Neutrophil (primary cell): ENCODE measurements around the gene GTSE1.

Experiments
- H3K27ac ChIP-seq: fragments of 200-600 bp; sonication (generic); 2 replicates; pipeline ENCODE4 v1.5.1; 2016; ENCODE audit warnings: mild to moderate bottlenecking, moderate library complexity
- H3K27me3 ChIP-seq: fragments of 200-600 bp; sonication (generic); 2 replicates; pipeline ENCODE4 v1.6.0; 2016; ENCODE audit warnings: mild to moderate bottlenecking
- H3K36me3 ChIP-seq: fragments of 200-600 bp; sonication (generic); 2 replicates; pipeline ENCODE4 v1.5.1; 2017
- H3K4me1 ChIP-seq, 2 experiments: fragments of 200-600 bp in 1 of 2; sonication (generic) in 1 of 2; 1 replicate in 1 of 2; 2 replicates in 1 of 2; pipeline versions ENCODE4 v1.5.1 to v1.6.1; 2013 to 2016; ENCODE audit warnings: low read depth in 1 of 2, low read length in 1 of 2, mild to moderate bottlenecking in 1 of 2, moderate library complexity in 1 of 2; ENCODE audit not compliant: control insufficient read depth in 1 of 2, insufficient read depth in 1 of 2
- H3K4me3 ChIP-seq, 2 experiments: fragments of 200-600 bp in 1 of 2; sonication (generic) in 1 of 2; 1 replicate in 1 of 2; 2 replicates in 1 of 2; pipeline ENCODE4 v1.5.1; 2013 to 2016; ENCODE audit warnings: low read depth in 1 of 2, low read length in 1 of 2, mild to moderate bottlenecking in 1 of 2, moderate library complexity in 1 of 2
- H3K9me3 ChIP-seq: fragments of 200-600 bp; sonication (generic); 2 replicates; pipeline ENCODE4 v1.5.1; 2016
- CTCF ChIP-seq: fragments of 200-600 bp; sonication (generic); IDR thresholded peaks from 2 replicates; pipeline ENCODE4 v1.5.1; 2016; ENCODE audit warnings: antibody characterized with exemption

The GTSE1 gene

GRCh38 chr22:46363611-46364321 is 67.1 kb downstream of the GTSE1 start:
- no peak for TF ChIP-seq CTCF
- peaks cover 16% of the 10 kb centered on the region for H3K27me3 ChIP-seq

GRCh38 chr22:46364341-46365165 is 67.9 kb downstream of the GTSE1 start:
- H3K9me3 ChIP-seq = no peaks in the 10 kb centered on the region
- H3K27me3 ChIP-seq = peaks cover 16% of the 10 kb centered on the region
- H3K4me1 ChIP-seq = no peaks in the 10 kb centered on the region
- H3K4me3 ChIP-seq = no peak overlapping the region
- no peaks in the 10 kb centered on the region for H3K36me3 ChIP-seq
- TF ChIP-seq CTCF = no peak
- H3K27ac ChIP-seq = no peak overlapping the region

More at GRCh38 chr22:46363611-46364321, 67.1 kb downstream of the GTSE1 start:
- Histone ChIP-seq H3K36me3 (no peaks in the 10 kb centered on the region), H3K4me3 (no peak overlapping the region), H3K4me1 (no peaks in the 10 kb centered on the region), H3K9me3 (no peaks in the 10 kb centered on the region), H3K27ac (no peak overlapping the region)

- no peaks in the 10 kb centered on the region for H3K9me3 ChIP-seq
- H3K4me3 ChIP-seq = no peak overlapping the region
- H3K27me3 ChIP-seq = peaks cover 16% of the 10 kb centered on the region
- H3K27ac ChIP-seq = no peak overlapping the region
- no peaks in the 10 kb centered on the region for H3K36me3 ChIP-seq
- H3K4me1 ChIP-seq = no peaks in the 10 kb centered on the region
- no peak for TF ChIP-seq CTCF
Observed at GRCh38 chr22:46365166-46365624, 68.5 kb downstream of the GTSE1 start.

GRCh38 chr22:46366327-46366731 is 69.7 kb downstream of the GTSE1 start:
- no peak overlapping the region for H3K4me3 ChIP-seq
- no peaks in the 10 kb centered on the region for H3K36me3 ChIP-seq

More at GRCh38 chr22:46366327-46366731, 69.7 kb downstream of the GTSE1 start:
- Histone ChIP-seq H3K27ac (no peak overlapping the region), H3K9me3 (no peaks in the 10 kb centered on the region), H3K4me1 (no peaks in the 10 kb centered on the region), H3K27me3 (peaks cover 21% of the 10 kb centered on the region)
- TF ChIP-seq CTCF = no peak
